GM12874 (cell line): ENCODE results near the gene C19orf85.

ENCODE experiments used
- CTCF ChIP-seq: IDR thresholded peaks from 2 replicates; pipeline ENCODE4 v1.5.1; 2011; ENCODE audit warnings: low read depth, mild to moderate bottlenecking, control low read depth, low read length, moderate library complexity; ENCODE audit not compliant: insufficient read depth

C19orf85 gene

DNA sequence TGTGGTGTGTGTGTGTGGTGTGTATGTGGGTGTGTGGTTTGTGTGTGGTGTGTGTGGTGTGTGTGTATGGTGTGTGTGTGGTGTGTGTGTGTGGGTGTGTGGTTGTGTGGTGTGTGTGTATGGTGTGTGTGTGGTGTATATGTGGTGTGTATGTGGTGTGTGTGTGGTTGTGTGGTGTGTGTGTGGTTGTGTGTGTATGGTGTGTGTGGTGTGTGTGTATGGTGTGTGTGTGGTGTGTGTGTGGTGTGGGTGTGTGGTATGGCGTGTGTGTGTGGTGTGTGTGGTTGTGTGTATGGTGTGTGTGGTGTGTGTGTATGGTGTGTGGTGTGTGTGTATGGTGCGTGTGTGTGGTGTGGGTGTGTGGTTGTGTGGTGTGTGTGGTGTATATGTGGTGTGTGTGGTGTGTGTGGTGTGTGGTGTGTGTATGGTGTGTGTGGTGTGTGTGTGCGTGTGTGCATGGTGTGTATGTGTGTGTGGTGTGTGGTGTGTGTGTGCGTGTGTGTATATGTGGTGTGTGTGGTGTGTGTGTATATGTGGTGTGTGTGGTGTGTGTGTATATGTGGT lies 30.1 kb downstream of the C19orf85 start:
- no peak for TF ChIP-seq CTCF

DNA sequence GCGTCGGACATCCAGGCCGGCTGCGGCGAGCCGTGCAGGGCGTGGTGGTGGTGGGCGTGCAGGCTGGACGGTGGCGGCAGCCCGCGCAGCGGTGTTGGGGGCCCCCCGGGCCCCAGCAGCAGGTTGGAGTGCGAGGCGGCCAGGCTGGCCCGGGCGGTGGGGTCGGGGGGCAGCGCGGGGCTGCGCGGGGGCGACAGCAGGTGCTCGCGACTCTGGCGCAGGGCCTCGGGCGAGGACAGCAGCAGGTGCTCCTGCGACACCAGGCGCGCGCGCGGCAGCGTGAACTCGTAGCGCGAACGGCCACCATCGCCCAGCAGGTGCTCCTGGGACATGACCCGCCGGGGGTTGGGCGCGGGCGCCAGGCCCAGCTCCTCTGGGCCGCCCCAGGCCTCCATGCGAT lies 31.3 kb downstream of the C19orf85 start:
- TF ChIP-seq CTCF, result no peak

- no peak for TF ChIP-seq CTCF
These were observed 32.2 kb downstream of the C19orf85 start for GRCh38 chr19:55432241-55432959.

DNA sequence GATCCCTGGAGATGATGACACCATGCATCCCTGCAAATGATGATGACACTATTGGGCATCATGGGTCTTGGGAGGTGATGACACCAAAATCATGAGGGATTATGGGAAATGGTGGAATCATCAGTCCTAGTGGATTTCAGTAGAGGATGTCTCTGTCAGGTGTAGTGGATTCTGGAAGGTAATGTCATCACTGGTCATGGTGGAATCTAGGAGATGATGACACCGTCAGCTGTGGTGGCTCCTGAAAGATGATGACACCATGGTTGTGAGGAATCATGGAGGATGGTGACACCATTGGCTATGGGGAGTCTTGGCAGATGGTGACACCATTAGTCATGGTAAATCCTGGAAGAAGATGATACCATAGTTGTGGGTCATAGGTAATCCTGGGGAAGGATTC lies 33.4 kb downstream of the C19orf85 start:
- no peak for TF ChIP-seq CTCF

DNA sequence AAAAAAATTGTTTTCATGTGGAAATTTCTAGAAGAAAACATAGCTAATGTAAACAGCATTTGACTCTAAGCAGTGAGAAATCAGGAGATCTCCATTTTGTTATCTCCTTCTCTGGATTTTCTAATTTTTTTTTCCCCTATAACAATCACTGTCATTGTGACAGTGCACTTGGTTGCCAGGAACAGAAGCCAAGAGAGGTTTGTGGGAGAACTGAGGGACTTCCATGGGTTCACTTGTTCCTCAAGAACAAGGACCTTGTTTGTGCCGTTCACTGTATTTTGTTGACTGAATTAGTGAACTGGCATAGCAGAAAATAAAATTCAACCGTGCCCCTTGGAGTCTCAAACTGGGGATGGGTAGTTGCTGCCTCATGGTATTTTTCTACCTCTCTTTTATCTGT lies 38.5 kb downstream of the C19orf85 start:
- TF ChIP-seq CTCF, result no peak

- TF ChIP-seq CTCF, result no peak
These were observed 40.0 kb downstream of the C19orf85 start for GRCh38 chr19:55424518-55424917.

DNA sequence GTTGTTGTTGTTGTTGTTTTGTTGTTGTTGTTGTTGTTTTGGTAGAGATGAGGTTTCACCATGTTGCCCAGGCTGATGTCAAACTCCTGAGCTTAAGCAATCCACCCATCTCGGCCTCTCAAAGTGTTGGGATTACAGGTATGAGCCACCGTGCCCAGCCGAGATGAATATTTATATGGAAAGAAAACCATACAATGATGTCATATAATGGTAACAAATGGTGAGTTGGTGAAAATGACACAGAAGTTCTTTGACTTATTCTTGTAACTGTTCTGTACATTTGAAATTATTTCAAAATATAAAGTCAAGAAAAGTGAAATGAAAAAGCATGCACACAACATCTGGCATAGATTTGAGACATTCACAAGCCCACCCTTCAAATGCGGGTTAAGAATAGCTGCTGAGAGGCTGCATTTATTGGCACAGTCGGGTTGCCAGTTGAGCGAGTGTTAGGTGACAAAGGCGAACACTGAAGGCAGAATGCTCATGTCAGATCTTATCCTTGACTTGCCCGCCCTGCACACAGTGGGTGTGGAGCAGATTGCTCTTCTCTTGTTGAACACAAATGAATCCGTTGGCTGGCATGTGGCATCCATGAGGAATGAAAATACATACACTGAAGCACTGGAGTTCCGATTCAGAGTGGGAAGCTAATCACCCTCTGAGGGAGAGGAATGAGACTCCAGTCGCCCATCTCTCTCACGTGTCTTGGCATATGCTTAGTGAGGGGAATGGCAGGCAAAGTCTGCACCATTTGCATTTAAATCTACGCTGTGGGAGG lies 41.1 kb downstream of the C19orf85 start:
- TF ChIP-seq CTCF, result no peak
